ENCODE results near the gene VIPR2. TPM values are rescaled to one million over a fixed set of nuclear protein-coding genes. Genes with fewer than 3 reads are reported as not detected.
"Not testable (repeated sequence)": the region's sequence is repeated elsewhere in the genome, so short reads cannot be mapped to it uniquely, and the experiment has no call there.

VIPR2 gene
- total RNA-seq, 1 experiment from 2014 or later, result not detected

GRCh38 chr7:159094023-159094740 is 50.5 kb downstream of the VIPR2 start:
- DNase-seq (ENCODE audit: low read depth), result no peak

GRCh38 chr7:159093351-159093971 is 51.2 kb downstream of the VIPR2 start:
- DNase-seq (ENCODE audit: low read depth), result no peak

- DNase-seq (ENCODE audit: low read depth), result no peak
Observed at GRCh38 chr7:159092701-159093121, 52.0 kb downstream of the VIPR2 start.

GRCh38 chr7:159091480-159092475 is 52.9 kb downstream of the VIPR2 start:
- no peak for DNase-seq (ENCODE audit: low read depth)

- no peak for DNase-seq (ENCODE audit: low read depth)
Observed at GRCh38 chr7:159091041-159091440, 53.6 kb downstream of the VIPR2 start.

- DNase-seq (ENCODE audit: low read depth), result peak; percentile 5
Observed at GRCh38 chr7:159088016-159088865, 56.4 kb downstream of the VIPR2 start.

GRCh38 chr7:159086301-159086925 is 58.3 kb downstream of the VIPR2 start:
- DNase-seq (ENCODE audit: low read depth), result no peak

- DNase-seq (ENCODE audit: low read depth), result no peak
Observed at GRCh38 chr7:159084069-159084801, 60.4 kb downstream of the VIPR2 start.

GRCh38 chr7:159083698-159084068 is 61.0 kb downstream of the VIPR2 start:
- no peak for DNase-seq (ENCODE audit: low read depth)

GRCh38 chr7:159083001-159083697 is 61.5 kb downstream of the VIPR2 start:
- no peak for DNase-seq (ENCODE audit: low read depth)

GRCh38 chr7:159082075-159082474 is 62.6 kb downstream of the VIPR2 start:
- DNase-seq (ENCODE audit: low read depth), result not testable (repeated sequence)

- DNase-seq (ENCODE audit: low read depth), result no peak
Observed at GRCh38 chr7:159078911-159079270, 65.8 kb downstream of the VIPR2 start.

- DNase-seq (ENCODE audit: low read depth), result no peak
Observed at GRCh38 chr7:159078193-159078910, 66.3 kb downstream of the VIPR2 start.

GRCh38 chr7:159076333-159076732 is 68.3 kb downstream of the VIPR2 start:
- DNase-seq (ENCODE audit: low read depth), result no peak

GRCh38 chr7:159075563-159076238 is 69.0 kb downstream of the VIPR2 start:
- DNase-seq (ENCODE audit: low read depth), result no peak

GRCh38 chr7:159071260-159071659 is 73.4 kb downstream of the VIPR2 start:
- DNase-seq (ENCODE audit: low read depth), result no peak

- DNase-seq (ENCODE audit: low read depth), result no peak
Observed at GRCh38 chr7:159070431-159071148, 74.1 kb downstream of the VIPR2 start.

All from M059J (cell line).